Left colon (tissue), 2 donors: Measurements from ENCODE around the gene DAPK1. TPM values are rescaled to one million over a fixed set of nuclear protein-coding genes. Genes with fewer than 3 reads are reported as not detected.
"Not testable (repeated sequence)": the region's sequence is repeated elsewhere in the genome, so short reads cannot be mapped to it uniquely, and the experiment has no call there.

ENCODE experiments used
- ATAC-seq: fragments of 200-7000 bp; cut with Tn5 transposase; one replicate; pipeline ENCODE4 v1.9.1; 2020; ENCODE audit warnings: mild to moderate bottlenecking, moderate library complexity
- DNase-seq, 2 donors: peaks; one replicate each; pipeline ENCODE4 v3.0.0-alpha.2; 2020
- intact Hi-C, 2 donors: fragments of 100-400 bp; cut with DNase I in 1 of 2; cut with micrococcal nuclease in 1 of 2; formaldehyde crosslinking; loops; one replicate each; pipeline versions ENCODE4 v1.11.2 to v1.14.0; 2022; cut with DNase I, micrococcal nuclease
- total RNA-seq, 2 donors: library from RNA; stranded (reverse); fragmentation: NEBNext Ultra II Directional; extraction: Animal tissue kit (Norgen Biotek cat#: 25700); gene quantifications; one replicate each; pipeline ENCODE4 v1.2.1, GENCODE V29; 2021
- donor health status: DM: no; HTN: no; CAD: no.
- donor health status: DM: yes; HTN: yes; CAD: no.

Gene DAPK1
- total RNA-seq, 2 donors from 2014 or later = 10.4 to 22.8 TPM

DNA sequence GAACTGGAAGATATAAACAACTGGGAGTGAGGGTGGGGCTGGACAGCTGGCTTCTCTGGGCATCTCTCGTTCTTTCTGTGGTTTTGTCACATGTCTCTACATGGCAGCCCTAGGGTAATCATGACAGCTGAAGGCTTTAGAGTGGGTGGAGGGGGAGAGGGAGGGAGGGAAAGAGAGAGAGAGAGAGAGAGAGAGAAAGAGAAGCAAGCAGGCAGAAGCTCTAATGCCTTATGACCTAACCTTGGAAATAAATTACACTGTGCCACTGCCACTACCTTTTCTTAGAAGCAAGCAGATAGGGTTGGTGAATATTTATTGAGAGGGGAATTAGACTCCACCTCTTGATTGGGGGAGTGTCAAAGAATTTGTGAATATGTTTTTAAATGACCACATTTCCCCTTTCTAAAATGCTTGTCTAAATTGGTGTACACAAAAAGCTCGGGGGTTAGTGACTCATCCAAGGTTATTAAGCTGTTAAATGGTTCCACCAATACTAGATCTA is 2.6 kb upstream of the DAPK1 start:
- intact Hi-C loops = no loop called here
- DNase-seq (no peak), ATAC-seq (no peak)

DNA sequence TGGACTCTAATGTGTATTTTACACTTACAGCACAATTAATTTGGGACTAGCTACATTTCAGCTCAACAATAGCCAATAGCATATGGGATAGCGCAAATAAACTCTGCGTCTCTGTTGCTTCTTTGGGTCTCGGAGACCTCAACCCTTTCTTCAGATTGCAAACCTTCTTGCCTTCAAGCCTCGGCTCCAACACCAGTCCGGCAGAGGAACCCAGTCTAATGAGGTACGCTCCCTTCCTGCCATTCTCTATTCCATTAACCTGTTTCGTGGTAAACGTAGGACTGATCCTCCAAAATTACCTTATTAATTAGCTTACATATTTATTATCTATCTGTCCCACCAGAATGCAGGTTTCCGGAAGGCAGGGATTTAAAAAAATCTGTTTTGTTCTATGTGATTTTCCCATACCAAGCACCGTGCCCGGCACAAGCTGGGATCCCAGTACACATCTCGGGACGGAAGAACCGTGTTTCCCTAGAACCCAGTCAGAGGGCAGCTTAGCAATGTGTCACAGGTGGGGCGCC is 525 bp upstream of the DAPK1 start:
- ATAC-seq = no peak
- intact Hi-C loops = no loop called here
- no peak for DNase-seq

DNA sequence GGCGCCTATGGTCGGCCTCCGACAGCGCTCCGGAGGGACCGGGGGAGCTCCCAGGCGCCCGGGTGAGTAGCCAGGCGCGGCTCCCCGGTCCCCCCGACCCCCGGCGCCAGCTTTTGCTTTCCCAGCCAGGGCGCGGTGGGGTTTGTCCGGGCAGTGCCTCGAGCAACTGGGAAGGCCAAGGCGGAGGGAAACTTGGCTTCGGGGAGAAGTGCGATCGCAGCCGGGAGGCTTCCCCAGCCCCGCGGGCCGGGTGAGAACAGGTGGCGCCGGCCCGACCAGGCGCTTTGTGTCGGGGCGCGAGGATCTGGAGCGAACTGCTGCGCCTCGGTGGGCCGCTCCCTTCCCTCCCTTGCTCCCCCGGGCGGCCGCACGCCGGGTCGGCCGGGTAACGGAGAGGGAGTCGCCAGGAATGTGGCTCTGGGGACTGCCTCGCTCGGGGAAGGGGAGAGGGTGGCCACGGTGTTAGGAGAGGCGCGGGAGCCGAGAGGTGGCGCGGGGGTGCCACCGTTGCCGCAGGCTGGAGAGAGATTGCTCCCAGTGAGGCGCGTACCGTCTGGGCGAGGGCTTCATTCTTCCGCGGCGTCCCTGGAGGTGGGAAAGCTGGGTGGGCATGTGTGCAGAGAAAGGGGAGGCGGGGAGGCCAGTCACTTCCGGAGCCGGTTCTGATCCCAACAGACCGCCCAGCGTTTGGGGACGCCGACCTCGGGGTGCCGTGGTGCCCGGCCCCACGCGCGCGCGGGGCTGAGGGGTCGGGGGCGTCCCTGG is 561 bp downstream of the DAPK1 start:
- intact Hi-C loops = no loop called here
- ATAC-seq (peak; percentile 58), DNase-seq (peak; percentile 36 to 45)

DNA sequence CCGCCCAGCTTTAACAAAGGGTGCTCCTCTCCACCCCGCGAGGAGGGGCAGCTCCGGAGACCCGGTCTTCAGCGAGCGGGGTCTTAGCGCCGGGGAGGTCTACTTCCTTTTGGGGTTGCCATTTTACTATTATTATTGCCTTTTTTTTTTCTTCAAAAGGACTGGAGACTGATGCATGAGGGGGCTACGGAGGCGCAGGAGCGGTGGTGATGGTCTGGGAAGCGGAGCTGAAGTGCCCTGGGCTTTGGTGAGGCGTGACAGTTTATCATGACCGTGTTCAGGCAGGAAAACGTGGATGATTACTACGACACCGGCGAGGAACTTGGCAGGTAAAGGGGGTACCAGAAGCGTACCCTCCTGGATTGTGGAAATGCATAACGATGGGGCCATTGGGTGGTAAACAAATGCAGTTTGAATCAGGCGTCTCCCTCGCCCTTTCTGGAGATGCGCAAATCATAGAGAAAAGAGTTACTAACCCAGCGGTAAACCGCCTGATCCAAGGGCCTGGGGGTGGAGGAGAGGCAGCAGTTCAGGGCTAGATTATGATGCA is 1.2 kb downstream of the DAPK1 start:
- ATAC-seq (no peak), DNase-seq (no peak)
- intact Hi-C loops = no loop called here

DNA sequence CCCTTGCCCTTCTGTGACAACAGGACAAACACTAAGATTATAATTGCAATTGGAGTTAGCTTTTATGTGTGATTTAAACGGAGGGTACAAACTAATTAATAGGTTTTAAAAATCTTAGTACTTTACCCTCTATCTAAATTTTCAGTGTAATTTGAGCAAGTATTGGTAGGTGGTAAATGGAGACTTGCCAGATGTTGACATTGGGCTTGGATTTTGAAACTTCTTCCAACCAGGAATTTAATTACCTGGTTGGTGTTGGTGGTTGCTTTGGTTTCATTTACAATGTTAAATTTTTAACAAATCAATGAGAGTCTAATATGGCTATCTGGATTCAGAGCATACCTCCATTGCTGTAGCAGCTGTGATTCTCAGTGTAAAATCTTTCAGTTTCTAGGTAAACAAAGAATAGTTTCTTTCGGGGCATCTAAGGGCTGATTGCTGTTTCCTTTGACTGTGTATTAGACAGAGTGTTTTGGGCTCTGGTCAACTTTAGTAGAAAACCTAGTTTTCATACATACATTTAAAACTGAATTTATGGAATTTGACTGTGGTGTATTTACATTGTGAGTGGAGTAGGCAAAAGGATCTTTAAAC is 1.9 kb downstream of the DAPK1 start:
- intact Hi-C loops = no loop called here
- DNase-seq (no peak), ATAC-seq (no peak)

DNA sequence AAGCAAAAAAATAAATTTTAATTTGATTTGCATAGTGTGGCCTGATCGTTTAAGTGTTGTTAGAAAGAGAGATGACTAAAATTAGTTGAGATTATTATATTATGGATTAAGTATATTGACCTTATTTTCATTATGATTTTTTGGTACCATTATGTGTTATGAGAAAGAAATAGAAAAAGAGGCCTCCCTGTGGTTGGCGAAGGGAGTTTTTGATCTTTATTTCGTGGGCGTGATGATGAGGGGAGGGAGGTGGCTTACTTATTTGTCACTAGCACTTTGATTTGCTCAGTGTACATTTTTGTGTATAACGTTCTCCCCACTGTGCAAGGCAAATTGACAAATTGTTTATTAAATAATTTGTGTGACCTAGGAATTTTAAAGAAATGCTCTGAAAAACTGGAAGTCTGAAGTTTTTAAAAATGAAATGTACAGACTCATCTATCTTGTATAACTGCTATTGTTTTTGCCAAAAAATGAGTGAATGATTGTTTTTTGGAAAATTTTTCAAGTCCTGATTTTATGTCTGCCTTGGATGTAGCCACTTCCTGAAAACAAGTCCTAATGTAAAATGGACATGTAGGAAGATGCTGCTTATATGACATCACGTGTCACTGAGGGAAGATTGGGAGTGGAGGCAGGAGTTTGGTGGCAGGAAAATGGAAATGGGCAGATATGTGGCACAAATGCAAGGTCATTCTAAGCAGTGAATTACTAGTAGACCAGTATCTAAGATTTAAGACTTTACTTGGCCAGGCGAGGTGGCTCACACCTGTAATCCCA is 3.0 kb downstream of the DAPK1 start:
- intact Hi-C loops = no loop called here
- DNase-seq = no peak

DNA sequence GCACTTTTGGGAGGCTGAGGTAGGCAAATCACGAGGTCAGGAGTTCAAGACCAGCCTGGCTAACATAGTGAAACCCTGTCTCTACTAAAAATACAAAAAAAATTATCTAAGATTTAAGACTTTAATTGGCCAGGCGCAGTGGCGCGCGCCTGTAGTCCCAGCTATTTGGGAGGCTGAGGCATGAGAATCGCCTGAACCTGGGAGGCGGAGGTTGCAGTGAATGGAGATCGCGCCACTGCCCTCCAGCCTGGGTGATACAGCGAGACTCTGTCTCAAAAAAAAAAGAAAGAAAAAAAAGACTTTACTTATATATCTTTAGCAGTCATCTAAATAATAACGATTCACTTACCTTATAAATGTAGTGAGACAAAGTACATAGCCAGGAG is 3.6 kb downstream of the DAPK1 start:
- intact Hi-C loops, ATAC-seq, DNase-seq: not testable (repeated sequence)

More for the DNA sequence above, 3.0 kb downstream of the DAPK1 start:
- ATAC-seq = no peak

DNA sequence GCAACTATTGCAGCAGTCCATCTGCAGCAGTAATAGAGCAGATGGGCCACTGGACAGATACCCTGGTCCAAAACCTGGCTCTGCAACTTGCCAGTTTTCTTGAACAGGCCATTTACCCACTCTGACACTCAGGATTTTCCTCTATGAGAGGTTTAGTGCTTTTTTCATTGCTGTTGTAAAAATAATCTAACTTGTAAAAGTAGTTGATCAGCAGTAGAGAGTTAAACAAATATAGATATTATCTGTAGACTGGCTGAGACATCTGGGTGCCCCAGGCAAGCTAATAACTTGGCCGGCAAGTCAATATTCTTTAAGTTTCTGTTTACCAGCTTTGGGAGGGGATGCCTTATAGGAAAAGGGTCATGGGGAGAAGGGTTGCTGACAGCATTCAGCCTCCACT is 4.1 kb downstream of the DAPK1 start:
- DNase-seq (no peak), ATAC-seq (peak; percentile 38)
- intact Hi-C loops = no loop called here

DNA sequence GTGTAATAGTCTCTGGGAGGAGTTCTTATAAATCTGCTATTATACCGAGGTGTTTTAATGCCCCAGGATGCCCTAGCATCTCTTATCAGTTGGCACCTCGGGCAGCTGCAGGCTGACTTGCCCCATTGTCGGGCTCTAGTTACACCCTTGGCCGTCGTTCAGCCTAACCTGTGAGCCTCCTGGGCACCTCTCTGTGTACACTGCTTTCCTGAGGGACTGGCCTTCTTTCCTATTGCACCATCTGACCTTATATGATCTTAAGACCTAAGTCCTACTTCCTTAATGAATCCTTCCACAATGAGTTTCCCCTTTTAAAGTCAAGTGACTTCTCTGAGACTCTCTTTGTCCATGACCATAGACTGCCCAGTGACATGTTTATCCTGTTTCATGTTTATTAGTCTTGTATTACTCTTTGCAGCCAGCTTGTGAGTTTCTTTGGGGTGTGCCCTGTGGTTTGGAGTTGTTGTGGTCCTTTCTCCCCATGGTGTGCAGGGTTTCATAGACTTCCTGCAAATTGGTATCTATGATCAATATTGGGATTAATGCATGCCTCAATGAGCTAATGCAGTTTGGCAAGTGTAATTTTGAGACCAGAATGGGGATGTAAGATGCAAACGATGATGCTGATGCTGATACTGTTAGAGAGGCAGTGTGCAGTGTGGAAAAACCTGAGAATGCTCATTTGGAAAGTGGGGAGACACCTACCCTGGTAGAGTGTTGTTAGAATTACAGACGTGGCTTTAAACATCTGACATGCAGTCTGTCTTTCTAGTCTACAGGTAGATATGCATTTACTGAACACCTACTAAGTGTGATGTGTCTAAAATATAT is 4.9 kb downstream of the DAPK1 start:
- DNase-seq = peak; percentile 38 to 48
- intact Hi-C loops = no loop called here
- ATAC-seq = peak; percentile 61

DNA sequence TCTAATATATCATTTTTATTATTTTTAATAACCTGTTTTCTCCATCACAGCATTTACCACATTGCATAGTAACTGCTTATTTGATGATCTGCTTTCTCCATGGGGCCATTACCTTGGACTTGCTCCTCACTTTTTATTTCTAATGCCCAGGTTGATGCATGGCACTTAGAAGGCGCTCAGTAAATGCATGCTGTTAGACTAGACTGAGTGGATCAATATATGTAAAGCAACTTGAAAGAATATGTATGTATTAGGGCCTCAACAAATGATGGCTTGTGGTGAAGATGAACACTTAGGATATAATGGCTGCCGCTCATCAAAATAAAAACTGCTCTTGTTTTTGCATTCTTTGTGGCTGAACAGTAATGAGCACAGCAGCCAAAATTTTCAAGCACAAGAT is 5.8 kb downstream of the DAPK1 start:
- DNase-seq = no peak
- ATAC-seq = no peak
- intact Hi-C loops = no loop called here

DNA sequence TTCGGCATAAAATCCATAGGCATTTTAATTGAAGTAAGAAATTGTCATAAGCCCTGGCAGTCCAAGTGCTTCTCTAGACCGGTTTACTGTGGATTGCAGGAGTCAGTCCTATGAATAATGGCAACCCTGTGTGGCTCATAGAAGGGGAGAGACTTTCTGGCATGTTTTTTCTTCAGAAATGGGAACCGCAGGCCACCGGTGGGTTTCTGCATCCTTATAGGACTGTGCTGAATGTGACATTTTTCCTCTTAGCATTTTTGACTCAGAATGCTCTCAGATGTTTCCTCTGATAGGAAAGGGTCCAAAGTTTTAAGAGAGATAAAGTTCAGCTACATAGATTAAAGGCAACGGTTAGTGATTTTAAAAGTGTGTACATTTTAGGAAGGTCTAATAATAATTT is 6.3 kb downstream of the DAPK1 start:
- intact Hi-C loops = no loop called here
- DNase-seq (no peak), ATAC-seq (no peak)

DNA sequence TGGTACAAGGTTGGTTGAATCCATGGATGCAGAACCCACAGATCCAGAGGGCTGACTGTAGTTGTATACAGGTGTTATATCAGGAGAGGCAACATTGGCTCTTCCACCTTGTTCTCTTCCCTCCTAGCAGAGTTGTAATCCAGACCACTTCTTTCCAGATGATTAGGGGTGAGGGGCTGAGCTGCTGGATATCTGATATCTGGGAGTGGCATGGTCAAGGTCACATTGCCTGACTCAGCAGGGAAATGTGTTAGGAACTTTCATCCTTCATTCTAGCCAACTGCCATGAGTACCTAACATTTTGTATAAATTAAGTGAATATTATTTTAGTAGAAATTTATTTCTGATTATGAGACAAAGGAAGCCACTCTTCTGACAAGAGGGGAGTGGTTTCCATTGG is 7.3 kb downstream of the DAPK1 start:
- ATAC-seq (no peak), DNase-seq (no peak)
- intact Hi-C loops = no loop called here

DNA sequence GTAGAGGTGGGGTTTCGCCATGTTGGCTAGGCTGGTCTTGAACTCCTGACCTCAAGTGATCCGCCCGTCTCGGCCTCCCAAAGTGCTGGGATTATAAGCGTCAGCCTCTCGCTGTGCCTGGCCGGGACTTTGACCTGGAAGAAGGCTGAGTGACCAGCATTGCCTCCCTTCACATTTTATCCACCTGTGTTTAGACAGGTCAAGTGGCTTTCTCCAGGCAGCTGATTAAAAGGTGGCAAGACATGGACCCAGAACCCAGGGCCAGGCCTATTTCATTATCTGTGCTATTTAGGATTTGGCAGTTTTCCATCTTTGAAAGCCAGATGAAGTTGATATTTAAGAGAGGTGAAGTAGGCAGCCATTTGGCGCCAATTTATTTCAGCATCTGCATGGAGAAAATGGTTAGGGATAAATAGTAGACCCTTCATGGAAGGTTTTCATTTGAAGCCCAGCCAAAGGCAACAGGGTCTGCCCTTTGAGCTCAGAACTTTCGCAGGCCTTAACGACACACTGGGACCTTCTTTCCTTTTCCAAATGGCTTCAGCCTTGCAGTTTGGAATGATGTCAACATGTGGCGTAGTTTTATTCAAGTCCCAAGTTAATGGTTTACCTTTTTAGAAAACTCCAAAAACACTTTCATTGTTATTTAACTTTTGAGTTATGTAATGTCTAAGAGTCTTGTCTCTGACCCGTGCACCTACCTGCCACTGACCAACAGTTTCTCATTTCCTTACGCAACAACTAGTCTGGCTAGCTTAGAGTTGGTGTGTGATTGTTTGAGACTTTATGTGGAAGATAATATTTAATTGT is 8.4 kb downstream of the DAPK1 start:
- intact Hi-C loops = no loop called here
- no peak for DNase-seq
- ATAC-seq = peak; percentile 6

DNA sequence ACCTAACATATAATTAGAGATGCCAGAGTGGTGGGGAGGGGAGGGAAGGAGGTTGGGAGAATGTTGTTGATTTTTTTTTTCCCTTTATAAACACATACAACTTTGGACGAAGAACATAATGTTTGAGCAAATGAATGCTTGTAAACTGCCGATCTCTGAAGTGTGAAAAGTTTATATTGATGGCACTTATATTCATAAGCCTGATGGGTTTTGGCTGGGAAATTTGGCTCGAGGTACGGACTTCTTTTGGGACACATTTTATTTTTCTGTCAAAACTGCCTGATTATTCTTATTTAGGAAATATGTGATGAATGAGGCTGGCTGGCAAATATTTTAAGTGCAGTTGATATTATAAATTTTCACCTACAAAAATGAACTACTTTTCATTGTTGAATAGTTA is 9.9 kb downstream of the DAPK1 start:
- ATAC-seq (no peak), DNase-seq (no peak)
- intact Hi-C loops = no loop called here

DNA sequence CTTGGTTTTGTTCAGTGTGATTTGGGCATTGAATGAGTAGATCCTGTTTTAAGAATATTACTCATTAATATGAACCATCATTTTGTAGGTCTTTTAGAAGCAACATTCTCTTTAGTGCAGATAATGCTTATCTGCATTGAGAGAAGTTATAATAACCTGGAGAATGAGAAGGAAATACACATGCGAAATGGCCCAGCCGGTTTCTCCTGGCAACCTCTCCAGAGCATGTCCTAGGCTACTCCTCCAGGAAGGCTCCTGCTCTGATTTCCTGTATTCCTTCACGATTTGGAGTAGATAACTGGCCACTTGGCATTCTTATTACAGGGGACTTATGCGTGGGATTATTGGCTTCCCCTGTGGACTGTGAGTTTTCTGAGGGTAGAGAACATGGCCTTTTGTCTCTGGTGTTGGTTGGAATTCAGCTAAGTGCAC is 12.6 kb downstream of the DAPK1 start:
- no peak for ATAC-seq
- DNase-seq = no peak
- intact Hi-C loops = loop anchor here in 1 of 2 donors (10.0 kb wide), 1 partner anchor 85 kb away; no protein-coding TSS in a partner anchor

DNA sequence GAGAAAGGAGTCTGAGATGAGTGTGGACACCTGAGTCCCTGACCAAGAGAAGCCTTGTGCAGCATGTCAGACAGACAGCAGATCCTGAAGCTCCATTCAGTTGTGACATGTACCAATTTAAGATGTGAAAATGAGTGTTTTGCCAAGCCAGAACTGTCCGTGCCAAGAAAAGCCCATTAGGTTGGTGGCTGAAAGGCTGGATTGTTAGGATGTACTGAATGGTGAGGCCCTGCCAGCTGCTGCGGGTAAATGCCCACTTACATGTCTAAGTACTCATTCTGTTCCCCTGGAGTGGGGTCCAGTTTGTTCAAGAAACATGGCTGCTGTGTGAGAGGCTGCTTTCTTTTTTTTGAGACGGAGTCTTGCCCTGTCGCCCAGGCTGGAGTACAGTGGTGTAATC is 14.6 kb downstream of the DAPK1 start:
- intact Hi-C loops = loop anchor here in 1 of 2 donors (10.0 kb wide), 1 partner anchor 82 kb away; no protein-coding TSS in a partner anchor
- DNase-seq (no peak), ATAC-seq (no peak)

DNA sequence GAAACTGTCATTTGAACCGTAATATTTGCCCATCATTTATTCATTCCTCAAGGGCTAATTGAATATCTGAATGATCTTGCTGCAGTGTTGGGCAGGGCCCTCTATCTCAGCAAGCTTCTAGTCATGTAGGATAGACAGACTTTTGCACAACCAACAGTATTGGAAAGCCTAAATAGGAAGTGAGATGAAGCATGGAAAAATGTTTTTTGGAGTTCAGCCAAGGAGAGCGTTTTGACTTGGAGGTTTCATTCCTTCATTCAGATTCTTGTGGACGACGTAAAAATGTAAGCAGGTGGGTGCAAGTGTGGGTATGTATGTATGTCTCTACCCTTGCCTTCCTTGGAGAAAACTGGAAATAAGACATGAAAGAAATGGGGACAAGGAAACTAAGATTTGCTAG is 15.5 kb downstream of the DAPK1 start:
- no peak for ATAC-seq
- no peak for DNase-seq
- intact Hi-C loops = loop anchor here in 1 of 2 donors (10.0 kb wide), 1 partner anchor 82 kb away; no protein-coding TSS in a partner anchor
